ENCODE data around the gene EMSY.
"Not testable (repeated sequence)": the region's sequence is repeated elsewhere in the genome, so short reads cannot be mapped to it uniquely, and the experiment has no call there.

The EMSY gene

DNA sequence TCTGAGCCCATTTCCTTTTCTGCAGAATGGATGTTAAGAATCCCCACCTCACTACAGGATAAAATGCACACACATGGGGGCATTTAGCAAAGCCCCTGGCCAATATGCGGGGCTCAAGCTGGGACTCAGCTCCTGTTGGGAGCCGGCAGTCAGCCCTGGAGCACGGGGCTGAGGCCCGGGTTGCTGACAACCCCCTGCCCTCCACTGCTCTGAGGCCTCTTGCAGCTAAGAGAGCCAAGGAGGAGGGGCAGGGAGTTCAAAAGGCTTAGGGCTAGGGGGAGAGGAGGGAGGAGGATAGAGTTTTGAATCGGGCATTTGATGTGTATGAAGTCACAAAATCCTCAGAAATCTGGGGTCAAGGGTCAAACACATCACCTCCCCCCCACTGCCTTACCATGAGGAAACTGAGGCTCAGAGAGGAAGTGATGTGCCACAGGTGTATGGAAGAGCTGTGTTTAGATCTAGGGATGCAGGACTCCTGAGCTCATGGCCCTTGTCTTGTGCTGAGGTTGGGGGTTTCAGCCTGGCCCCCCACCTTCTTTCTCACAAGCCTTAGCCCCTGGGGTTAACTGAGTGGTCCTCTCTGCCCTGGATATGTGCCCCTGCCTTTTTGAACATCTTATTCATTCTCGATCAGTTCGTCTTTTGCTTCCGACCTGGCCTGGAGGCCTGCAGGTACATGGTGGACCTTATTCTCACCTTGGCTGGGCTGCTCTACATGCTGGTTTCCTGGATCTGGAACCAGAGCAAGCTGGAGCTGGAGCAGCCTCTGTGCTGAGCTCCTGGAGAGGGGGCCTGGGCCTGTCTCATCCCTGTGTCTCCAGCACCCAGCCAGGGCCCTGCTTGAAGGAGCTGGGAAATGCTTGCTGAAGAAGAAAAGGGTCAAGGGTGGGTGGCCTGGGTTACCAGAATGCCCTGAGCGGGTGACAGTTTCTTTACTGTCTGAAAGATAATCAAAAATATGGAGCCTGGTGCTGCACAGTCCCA lies 145.4 kb downstream of the EMSY start:
- Histone ChIP-seq H3K4me3 (IDR thresholded peaks at IDR 0.05; ENCODE audit: insufficient read depth, low read depth, low read length) (no peak overlapping the region), H3K79me2 (ENCODE audit: insufficient read depth, low read depth) (no peaks in the 10 kb centered on the region), H3K9ac (no peak overlapping the region), H3K4me1 (ENCODE audit: low read depth, poor library complexity, severe bottlenecking) (no peaks in the 10 kb centered on the region), H4K20me1 (ENCODE audit: insufficient read depth) (no peaks in the 10 kb centered on the region), H3K36me3 (ENCODE audit: insufficient read depth) (no peaks in the 10 kb centered on the region), H3K4me2 (no peak overlapping the region), H3K27me3 (ENCODE audit: insufficient read depth, low read depth) (no peaks in the 10 kb centered on the region), H2AFZ (ENCODE audit: low read depth) (no peak overlapping the region), H3K27ac (no peak overlapping the region)
- TF ChIP-seq, protein P1, sequence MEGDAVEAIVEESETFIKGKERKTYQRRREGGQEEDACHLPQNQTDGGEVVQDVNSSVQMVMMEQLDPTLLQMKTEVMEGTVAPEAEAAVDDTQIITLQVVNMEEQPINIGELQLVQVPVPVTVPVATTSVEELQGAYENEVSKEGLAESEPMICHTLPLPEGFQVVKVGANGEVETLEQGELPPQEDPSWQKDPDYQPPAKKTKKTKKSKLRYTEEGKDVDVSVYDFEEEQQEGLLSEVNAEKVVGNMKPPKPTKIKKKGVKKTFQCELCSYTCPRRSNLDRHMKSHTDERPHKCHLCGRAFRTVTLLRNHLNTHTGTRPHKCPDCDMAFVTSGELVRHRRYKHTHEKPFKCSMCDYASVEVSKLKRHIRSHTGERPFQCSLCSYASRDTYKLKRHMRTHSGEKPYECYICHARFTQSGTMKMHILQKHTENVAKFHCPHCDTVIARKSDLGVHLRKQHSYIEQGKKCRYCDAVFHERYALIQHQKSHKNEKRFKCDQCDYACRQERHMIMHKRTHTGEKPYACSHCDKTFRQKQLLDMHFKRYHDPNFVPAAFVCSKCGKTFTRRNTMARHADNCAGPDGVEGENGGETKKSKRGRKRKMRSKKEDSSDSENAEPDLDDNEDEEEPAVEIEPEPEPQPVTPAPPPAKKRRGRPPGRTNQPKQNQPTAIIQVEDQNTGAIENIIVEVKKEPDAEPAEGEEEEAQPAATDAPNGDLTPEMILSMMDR (conservative IDR thresholded peaks at IDR 0.05; ENCODE audit: low read depth, low read length), result no peak

DNA sequence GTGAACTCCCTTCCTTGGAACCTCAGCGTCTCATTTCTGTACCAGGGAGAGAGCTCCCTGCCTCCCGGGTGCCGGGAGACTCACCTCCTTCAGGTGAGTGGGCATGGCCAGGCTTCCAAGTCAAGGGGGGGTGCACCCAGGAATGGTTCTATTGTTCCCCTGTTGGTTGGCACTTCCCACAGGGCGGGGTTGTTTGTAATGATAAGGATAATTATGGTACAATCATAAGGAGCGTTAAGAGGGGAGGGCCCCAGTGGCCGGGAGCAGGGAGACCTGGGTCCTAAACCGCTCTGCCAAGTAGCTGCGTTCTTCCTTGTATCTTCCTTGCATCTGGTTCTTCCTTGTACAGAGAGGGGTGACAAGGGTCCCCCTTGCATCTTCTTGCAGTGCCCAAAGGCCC lies 146.6 kb downstream of the EMSY start:
- no peak overlapping the region for H2AFZ ChIP-seq (ENCODE audit: low read depth)
- H3K9ac ChIP-seq, result no peak overlapping the region
- H4K20me1 ChIP-seq (ENCODE audit: insufficient read depth), result no peaks in the 10 kb centered on the region
- H3K4me1 ChIP-seq (ENCODE audit: low read depth, poor library complexity, severe bottlenecking), result no peaks in the 10 kb centered on the region
- H3K36me3 ChIP-seq (ENCODE audit: insufficient read depth), result no peaks in the 10 kb centered on the region
- no peaks in the 10 kb centered on the region for H3K27me3 ChIP-seq (ENCODE audit: insufficient read depth, low read depth)
- no peak overlapping the region for H3K4me3 ChIP-seq (IDR thresholded peaks at IDR 0.05; ENCODE audit: insufficient read depth, low read depth, low read length)
- H3K4me2 ChIP-seq, result no peak overlapping the region
- TF ChIP-seq, protein P1 (conservative IDR thresholded peaks at IDR 0.05; ENCODE audit: low read depth, low read length), result no peak
- no peaks in the 10 kb centered on the region for H3K79me2 ChIP-seq (ENCODE audit: insufficient read depth, low read depth)
- no peak overlapping the region for H3K27ac ChIP-seq

DNA sequence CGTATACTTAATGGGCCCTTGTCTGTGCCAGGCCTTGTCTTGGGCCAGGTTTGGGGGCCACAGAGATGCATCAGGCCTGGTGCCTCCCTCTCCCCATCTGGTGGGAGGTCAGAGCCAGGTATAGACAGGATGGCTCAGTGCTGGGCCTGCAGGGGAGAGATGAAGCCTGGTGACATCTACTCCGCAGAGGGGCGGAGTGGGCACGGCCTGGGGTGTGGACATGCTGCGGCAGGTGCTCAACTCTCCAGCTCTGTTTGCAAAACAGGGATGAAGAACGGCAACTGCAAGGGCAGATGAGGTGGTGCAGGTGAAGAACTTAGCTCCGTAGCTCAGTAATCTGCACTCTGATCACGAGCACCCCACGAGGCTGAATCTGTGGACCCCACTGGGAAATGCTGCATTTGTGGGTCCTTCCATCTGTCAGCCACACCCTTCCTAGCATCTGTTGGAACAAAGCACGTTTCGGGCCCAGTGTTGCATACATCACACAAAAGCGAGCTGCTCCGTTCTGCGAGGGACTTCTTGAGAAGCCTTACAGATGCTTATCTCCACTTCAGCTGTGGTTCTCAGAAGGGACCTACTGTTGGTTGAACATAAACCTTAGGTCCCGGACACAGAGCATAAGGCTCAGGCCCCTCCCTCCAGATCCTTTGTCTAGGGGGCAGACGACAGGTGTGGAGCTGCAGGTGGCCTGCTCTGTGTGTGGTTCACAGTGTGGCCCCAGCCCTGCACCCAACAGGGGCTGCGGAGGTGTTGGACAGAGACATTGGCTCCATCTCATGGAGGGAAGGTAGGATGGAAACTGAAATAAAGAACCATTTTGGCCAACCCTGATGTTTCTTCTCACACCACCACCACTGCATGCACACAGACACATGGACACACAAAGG lies 147.5 kb downstream of the EMSY start:
- no peaks in the 10 kb centered on the region for H3K36me3 ChIP-seq (ENCODE audit: insufficient read depth)
- H3K79me2 ChIP-seq (ENCODE audit: insufficient read depth, low read depth), result no peaks in the 10 kb centered on the region
- H2AFZ ChIP-seq (ENCODE audit: low read depth), result no peak overlapping the region
- H4K20me1 ChIP-seq (ENCODE audit: insufficient read depth), result no peaks in the 10 kb centered on the region
- H3K4me3 ChIP-seq (IDR thresholded peaks at IDR 0.05; ENCODE audit: insufficient read depth, low read depth, low read length), result no peak overlapping the region
- no peaks in the 10 kb centered on the region for H3K4me1 ChIP-seq (ENCODE audit: low read depth, poor library complexity, severe bottlenecking)
- no peak overlapping the region for H3K9ac ChIP-seq
- TF ChIP-seq, protein P1 (conservative IDR thresholded peaks at IDR 0.05; ENCODE audit: low read depth, low read length), result no peak
- H3K4me2 ChIP-seq, result no peak overlapping the region
- H3K27me3 ChIP-seq (ENCODE audit: insufficient read depth, low read depth), result no peaks in the 10 kb centered on the region
- H3K27ac ChIP-seq, result no peak overlapping the region

DNA sequence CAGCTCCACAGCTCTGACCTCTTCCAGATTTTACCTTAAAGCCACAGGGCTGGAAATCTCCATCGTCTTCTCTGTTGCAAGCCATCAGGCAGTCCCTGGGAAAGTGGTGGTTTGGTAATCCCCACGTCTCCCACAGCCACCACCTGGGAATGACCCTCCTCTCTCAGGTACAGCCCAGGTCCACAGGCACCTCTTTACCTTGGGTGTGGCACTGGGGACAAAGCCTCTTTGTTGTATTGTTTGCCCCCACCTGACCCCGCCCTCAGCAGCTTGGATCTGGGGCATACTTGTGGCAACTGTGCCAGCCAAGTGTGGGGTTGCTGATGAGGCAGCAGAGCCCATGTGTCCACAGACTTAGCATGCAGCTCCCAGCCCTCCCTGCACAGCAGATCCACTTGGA lies 148.1 kb downstream of the EMSY start:
- H3K9ac ChIP-seq, result no peak overlapping the region
- H2AFZ ChIP-seq (ENCODE audit: low read depth), result no peak overlapping the region
- H3K27ac ChIP-seq, result no peak overlapping the region
- H3K4me3 ChIP-seq (IDR thresholded peaks at IDR 0.05; ENCODE audit: insufficient read depth, low read depth, low read length), result no peak overlapping the region
- H3K79me2 ChIP-seq (ENCODE audit: insufficient read depth, low read depth), result no peaks in the 10 kb centered on the region
- H3K4me2 ChIP-seq, result no peak overlapping the region
- TF ChIP-seq, protein P1 (conservative IDR thresholded peaks at IDR 0.05; ENCODE audit: low read depth, low read length), result no peak
- H3K4me1 ChIP-seq (ENCODE audit: low read depth, poor library complexity, severe bottlenecking), result no peaks in the 10 kb centered on the region
- no peaks in the 10 kb centered on the region for H3K36me3 ChIP-seq (ENCODE audit: insufficient read depth)
- H4K20me1 ChIP-seq (ENCODE audit: insufficient read depth), result no peaks in the 10 kb centered on the region
- no peaks in the 10 kb centered on the region for H3K27me3 ChIP-seq (ENCODE audit: insufficient read depth, low read depth)

DNA sequence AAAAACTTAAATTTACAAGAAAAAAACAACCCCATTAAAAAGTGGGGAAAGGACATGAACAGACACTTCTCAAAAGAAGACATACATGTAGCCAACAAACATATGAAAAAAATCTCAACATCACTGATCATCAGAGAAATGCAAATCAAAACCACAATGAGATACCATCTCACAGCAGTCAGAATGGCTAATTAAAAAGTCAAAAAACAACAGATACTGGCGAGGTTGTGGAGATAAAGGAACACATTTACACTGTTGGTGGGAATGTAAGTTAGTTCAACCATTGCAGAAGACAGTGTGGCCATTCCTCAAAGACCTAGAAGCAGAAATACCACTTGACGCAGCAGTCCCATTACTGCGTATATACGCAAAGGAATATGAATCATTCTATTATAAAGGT lies 150.3 kb downstream of the EMSY start:
- H3K36me3 ChIP-seq (ENCODE audit: insufficient read depth); H4K20me1 ChIP-seq (ENCODE audit: insufficient read depth); H3K4me1 ChIP-seq (ENCODE audit: low read depth, poor library complexity, severe bottlenecking); H3K9ac ChIP-seq; H3K4me2 ChIP-seq; H3K27me3 ChIP-seq (ENCODE audit: insufficient read depth, low read depth); H3K4me3 ChIP-seq (IDR thresholded peaks at IDR 0.05; ENCODE audit: insufficient read depth, low read depth, low read length); H3K79me2 ChIP-seq (ENCODE audit: insufficient read depth, low read depth); H2AFZ ChIP-seq (ENCODE audit: low read depth); H3K27ac ChIP-seq: not testable (repeated sequence)

Data from KMS-11 (cell line).